ENCODE measurements around the gene DNASE2B.

GRCh38 chr1:84422909-84423308, 24.6 kb downstream of the DNASE2B start:
- TF ChIP-seq CTCF (IDR thresholded peaks at IDR 0.05) (no peak), POLR2A (IDR thresholded peaks at IDR 0.05) (no peak)

All from lower leg skin (tissue), 3 donors.